Activated CD4-positive, alpha-beta T cell treated with anti-CD3 and anti-CD28 coated beads, Interleukin-2, amount 10 ng/mL, durations not matched to agents 7 days and 5 days (primary cell): ENCODE measurements around the gene RBM12. TPM values are rescaled to one million over a fixed set of nuclear protein-coding genes. Genes with fewer than 3 reads are reported as not detected.

Source experiments
- CTCF ChIA-PET: fragments of 350-600 bp; sonication (Branson Sonifier 250); formaldehyde crosslinking; loops from one replicate; lab custom pipeline; 2021; ENCODE audit warnings: antibody characterized with exemption; lab: Charles Lee
- POLR2A ChIA-PET: fragments of 350-600 bp; sonication (Branson Sonifier 250); formaldehyde crosslinking; loops from one replicate; lab custom pipeline; 2021; ENCODE audit warnings: antibody characterized with exemption; lab: Charles Lee
- DNase-seq: peaks from one replicate; pipeline ENCODE4 v3.0.0-alpha.2; 2020
- H3K27ac Mint-ChIP-seq: one replicate; pipeline ENCODE4 v1.8.0; 2021; ENCODE audit warnings: mild to moderate bottlenecking, moderate library complexity, mixed read lengths
- H3K27me3 Mint-ChIP-seq: one replicate; pipeline ENCODE4 v1.8.0; 2021; ENCODE audit warnings: mixed read lengths
- H3K36me3 Mint-ChIP-seq: one replicate; pipeline ENCODE4 v1.8.0; 2021; ENCODE audit warnings: low read depth, mixed read lengths
- H3K4me1 Mint-ChIP-seq: one replicate; pipeline ENCODE4 v1.8.0; 2021; ENCODE audit warnings: mixed read lengths
- H3K4me3 Mint-ChIP-seq: one replicate; pipeline ENCODE4 v1.8.0; 2021; ENCODE audit warnings: mild to moderate bottlenecking, moderate library complexity, mixed read lengths
- H3K9me3 Mint-ChIP-seq: one replicate; pipeline ENCODE4 v1.8.0; 2021; ENCODE audit warnings: mixed read lengths
- total RNA-seq, 2 experiments: library from RNA; stranded (reverse); gene quantifications; one replicate each; pipeline ENCODE4 v1.2.3, GENCODE V29; 2021

Gene RBM12
- total RNA-seq, 2 experiments from 2014 or later, result 121 to 127 TPM

DNA sequence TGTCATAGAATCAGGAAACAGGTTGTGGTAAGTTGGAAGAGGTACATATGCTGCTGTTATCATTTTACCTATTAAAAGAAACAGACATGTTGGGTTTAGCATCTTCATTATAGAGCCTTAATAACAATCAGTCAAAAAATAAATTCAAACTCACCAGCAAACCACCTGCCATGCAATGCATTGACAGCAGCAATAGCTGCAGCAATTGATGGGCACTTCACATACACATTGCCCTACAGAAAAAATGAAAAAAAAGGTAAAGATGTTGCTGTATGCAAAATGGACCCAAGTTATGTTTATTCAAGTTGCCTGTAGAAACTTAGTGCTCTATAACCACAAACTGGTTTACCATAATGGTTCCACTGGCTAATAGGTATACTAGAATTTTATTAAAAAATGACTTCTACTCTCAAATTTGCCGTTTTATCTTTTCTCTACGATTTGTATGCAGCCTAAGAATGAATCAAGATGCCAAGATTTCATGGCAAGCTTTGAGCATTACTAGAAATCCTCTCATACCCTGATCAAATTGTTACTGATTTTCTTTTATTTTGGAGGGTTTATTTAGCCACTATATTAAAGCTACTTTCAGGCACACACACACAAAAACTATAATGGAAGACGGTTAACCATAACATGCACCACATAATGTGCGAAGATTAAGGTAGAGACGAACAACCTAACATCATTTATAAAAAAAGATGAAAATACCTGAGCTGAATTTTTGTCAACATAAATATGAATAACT, 40.0 kb upstream of the RBM12 start:
- DNase-seq, result no peak
- H3K4me1 Mint-ChIP-seq, result peaks cover 37% of the 10 kb centered on the region
- H3K36me3 Mint-ChIP-seq, result peaks cover 64% of the 10 kb centered on the region
- no peaks in the 10 kb centered on the region for H3K9me3 Mint-ChIP-seq
- POLR2A ChIA-PET, result interaction anchor here (0.6 kb wide), 1 partner anchor 64 kb away, joined by 5 read pairs; no protein-coding TSS in a partner anchor
- H3K27ac Mint-ChIP-seq, result no peak overlapping the region
- H3K27me3 Mint-ChIP-seq, result no peaks in the 10 kb centered on the region
- H3K4me3 Mint-ChIP-seq, result no peak overlapping the region
- CTCF ChIA-PET, result interaction anchor here (0.6 to 1.7 kb wide), 5 partner anchors 14 to 33 kb away, joined by 3 to 5 read pairs (median 3); no protein-coding TSS in a partner anchor

DNA sequence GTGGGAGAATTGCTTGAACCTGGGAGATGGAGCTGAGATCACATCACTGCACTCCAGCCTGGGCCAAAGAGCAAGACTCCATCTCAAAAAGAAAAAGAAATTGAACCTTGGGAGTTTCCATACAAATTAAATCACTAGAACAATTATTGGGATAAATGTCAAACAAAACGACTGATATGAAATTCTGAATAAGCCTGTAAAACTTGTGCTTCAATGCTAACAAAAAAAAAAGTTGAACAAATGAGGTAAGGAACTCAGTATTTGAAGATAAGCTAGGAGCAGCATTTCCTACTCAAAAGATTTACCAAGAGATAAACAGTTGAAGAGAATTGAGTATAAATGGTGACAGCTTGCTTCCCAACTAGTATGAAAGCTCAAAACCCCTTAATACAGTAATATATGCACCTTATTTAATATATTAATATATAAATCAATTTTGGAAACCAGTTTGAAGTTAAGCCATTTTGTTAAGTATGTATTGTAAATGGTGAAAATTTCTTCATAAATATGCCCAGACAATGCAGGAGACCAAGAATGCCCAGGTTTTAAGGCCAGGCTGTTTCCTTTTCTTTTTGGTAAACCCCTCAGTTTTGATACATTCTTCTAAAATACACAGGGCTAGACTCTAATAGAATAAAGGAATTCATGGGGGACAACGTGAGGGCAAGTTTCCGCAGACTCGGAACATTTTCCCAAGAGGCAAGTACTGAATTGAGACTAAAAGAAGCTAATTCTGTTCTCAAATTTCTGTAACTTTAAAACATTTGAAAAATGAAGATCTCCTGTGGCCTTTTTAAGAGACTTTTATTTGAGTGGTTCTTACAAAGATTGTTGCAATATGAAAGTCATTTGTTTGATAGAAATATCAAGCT, 38.4 kb upstream of the RBM12 start:
- no peak overlapping the region for H3K4me3 Mint-ChIP-seq
- H3K27me3 Mint-ChIP-seq, result no peaks in the 10 kb centered on the region
- peaks cover 60% of the 10 kb centered on the region for H3K36me3 Mint-ChIP-seq
- ChIA-PET POLR2A (no interaction called here), CTCF (interaction anchor here (0.6 kb wide), 1 partner anchor 32 kb away, joined by 3 read pairs; no protein-coding TSS in a partner anchor)
- H3K4me1 Mint-ChIP-seq, result peaks cover 38% of the 10 kb centered on the region
- H3K9me3 Mint-ChIP-seq, result no peaks in the 10 kb centered on the region
- no peak for DNase-seq
- H3K27ac Mint-ChIP-seq, result no peak overlapping the region

- H3K36me3 Mint-ChIP-seq, result peaks cover 57% of the 10 kb centered on the region
- H3K4me1 Mint-ChIP-seq, result peaks cover 46% of the 10 kb centered on the region
- CTCF ChIA-PET, result interaction anchor here (0.6 to 1.6 kb wide), 3 partner anchors 9 to 41 kb away, joined by 3 to 4 read pairs (median 3); no protein-coding TSS in a partner anchor
These were observed 37.5 kb upstream of the RBM12 start for GRCh38 chr20:35702051-35702823.

DNA sequence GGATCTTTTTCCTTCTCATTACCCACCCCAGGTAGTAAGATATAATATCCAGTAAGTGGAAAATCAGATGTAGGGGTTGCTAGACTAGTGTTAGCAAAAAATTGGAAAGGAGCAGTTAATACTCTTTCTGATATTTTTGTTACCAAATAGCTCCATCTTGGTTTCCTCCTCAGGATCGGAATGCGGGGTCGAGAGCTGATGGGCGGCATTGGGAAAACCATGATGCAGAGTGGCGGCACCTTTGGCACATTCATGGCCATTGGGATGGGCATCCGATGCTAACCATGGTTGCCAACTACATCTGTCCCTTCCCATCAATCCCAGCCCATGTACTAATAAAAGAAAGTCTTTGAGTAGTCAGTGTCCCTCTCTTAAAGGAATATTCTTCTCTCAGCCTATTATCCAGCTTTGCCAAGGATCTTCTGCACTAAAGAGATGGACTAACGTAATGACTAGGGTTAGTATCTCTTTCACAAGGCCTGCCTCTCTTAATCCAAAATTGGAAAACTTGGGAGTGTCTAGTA, 36.0 kb upstream of the RBM12 start:
- ChIA-PET CTCF (interaction anchor here (0.6 to 1.6 kb wide), 4 partner anchors 14 to 1343 kb away, joined by 3 read pairs; no protein-coding TSS in a partner anchor), POLR2A (no interaction called here)
- Mint-ChIP-seq H3K4me3 (peak overlapping the region; percentile 83), H3K9me3 (no peaks in the 10 kb centered on the region), H3K27me3 (no peaks in the 10 kb centered on the region), H3K4me1 (peaks cover 47% of the 10 kb centered on the region), H3K36me3 (peaks cover 49% of the 10 kb centered on the region), H3K27ac (peak overlapping the region; percentile 95)
- DNase-seq, result no peak

More at GRCh38 chr20:35702051-35702823, 37.5 kb upstream of the RBM12 start:
- Mint-ChIP-seq H3K4me3 (no peak overlapping the region), H3K27me3 (no peaks in the 10 kb centered on the region), H3K9me3 (no peaks in the 10 kb centered on the region), H3K27ac (no peak overlapping the region)
- DNase-seq, result no peak
- POLR2A ChIA-PET, result interaction anchor here (0.7 kb wide), 1 partner anchor 40 kb away, joined by 8 read pairs; the partner anchor contains the start of gene RBM39

DNA sequence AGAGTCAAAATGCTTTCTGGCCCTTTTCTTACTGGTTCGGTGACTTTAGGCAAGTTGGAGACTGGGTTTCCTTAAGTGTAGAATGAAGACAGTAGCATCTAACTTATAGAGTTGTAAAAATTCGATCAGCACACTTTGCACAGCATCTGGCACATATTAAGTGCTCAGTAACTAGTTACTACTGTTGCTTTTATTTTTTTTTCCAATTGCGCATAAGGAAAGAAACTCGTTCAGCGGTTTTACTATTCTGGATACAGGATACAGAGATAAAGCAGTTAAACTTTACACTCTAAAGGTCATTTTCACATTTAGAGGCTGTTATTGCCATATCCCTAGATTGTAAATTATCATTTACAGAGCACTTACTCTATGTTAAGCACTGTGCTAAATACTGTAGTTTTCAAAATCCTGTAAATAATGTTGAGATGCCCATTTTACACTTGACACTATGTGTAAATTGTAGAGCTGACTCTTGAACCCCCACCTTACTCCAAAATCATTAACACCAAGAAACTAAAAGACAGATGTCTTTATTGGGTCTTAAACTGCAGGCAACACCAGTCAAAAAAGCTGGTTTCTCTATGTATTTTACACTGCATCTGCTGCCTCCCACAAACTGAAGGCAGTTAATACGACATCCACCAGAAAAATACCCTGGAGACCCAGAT, 35.4 kb upstream of the RBM12 start:
- Mint-ChIP-seq H3K4me1 (peaks cover 50% of the 10 kb centered on the region), H3K27me3 (no peaks in the 10 kb centered on the region), H3K9me3 (no peaks in the 10 kb centered on the region), H3K27ac (peak overlapping the region; percentile 95), H3K4me3 (peak overlapping the region; percentile 83), H3K36me3 (peaks cover 50% of the 10 kb centered on the region)
- DNase-seq, result no peak
- ChIA-PET CTCF (interaction anchor here (0.6 to 2.2 kb wide), 6 partner anchors 10 to 1344 kb away, joined by 3 to 7 read pairs (median 4); partner anchors contain the start of gene SCAND1), POLR2A (no interaction called here)

DNA sequence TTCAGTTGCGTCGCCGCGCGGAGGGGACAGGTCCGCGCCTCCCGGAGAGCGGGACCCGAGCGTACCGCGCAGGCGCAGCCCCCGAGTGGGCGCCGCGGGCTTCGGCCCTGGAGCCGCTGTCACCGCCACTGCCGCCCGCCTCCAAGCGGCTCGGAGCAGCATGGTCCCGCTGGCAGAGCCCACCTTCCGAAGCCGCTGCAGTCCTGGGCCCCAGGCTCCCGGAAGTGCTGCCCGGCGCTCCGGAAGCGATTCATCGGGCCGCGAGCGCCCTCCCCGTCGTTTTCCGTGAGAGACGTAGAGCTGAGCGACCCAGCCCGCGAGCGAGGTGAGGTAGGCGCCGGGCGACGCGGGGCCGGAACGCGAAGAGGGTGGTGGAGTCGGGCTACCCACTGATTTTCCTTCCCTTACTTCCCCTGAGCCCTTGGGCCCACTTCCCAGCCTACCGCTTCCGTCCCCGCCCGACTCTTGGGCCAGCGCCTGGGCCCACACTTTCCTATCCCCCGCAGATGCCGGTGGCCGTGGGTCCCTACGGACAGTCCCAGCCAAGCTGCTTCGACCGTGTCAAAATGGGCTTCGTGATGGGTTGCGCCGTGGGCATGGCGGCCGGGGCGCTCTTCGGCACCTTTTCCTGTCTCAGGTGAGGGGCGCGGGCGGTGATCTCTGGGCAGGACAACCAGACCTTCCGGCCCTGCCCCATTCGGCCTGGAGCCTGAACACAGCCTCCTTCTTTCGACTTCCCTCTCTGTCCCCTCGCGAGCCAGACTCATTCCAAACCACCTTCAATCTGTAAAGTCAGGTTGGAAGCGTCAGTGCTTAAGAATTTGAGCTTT, 34.6 kb upstream of the RBM12 start, which contains the start of the genes NFS1 and ROMO1:
NFS1 (minus strand) TSS at position 226 of the 830 bp plus-strand sequence; CDS start at position 162, 64 bp downstream.
ROMO1 (plus strand) TSS at position 279 of the 830 bp plus-strand sequence; CDS start at position 507, 228 bp downstream.
- Mint-ChIP-seq H3K36me3 (peaks cover 44% of the 10 kb centered on the region), H3K4me1 (peaks cover 47% of the 10 kb centered on the region), H3K9me3 (no peaks in the 10 kb centered on the region), H3K27me3 (no peaks in the 10 kb centered on the region), H3K27ac (peak within 1 kb of the TSS; percentile 95), H3K4me3 (peak within 1 kb of the TSS; percentile 83)
- DNase-seq, result peak; percentile 88
- ChIA-PET POLR2A (no interaction called here), CTCF (interaction anchor here (1.1 to 2.2 kb wide), 4 partner anchors 10 to 255 kb away, joined by 3 to 7 read pairs (median 6); partner anchors contain the start of gene SCAND1)

DNA sequence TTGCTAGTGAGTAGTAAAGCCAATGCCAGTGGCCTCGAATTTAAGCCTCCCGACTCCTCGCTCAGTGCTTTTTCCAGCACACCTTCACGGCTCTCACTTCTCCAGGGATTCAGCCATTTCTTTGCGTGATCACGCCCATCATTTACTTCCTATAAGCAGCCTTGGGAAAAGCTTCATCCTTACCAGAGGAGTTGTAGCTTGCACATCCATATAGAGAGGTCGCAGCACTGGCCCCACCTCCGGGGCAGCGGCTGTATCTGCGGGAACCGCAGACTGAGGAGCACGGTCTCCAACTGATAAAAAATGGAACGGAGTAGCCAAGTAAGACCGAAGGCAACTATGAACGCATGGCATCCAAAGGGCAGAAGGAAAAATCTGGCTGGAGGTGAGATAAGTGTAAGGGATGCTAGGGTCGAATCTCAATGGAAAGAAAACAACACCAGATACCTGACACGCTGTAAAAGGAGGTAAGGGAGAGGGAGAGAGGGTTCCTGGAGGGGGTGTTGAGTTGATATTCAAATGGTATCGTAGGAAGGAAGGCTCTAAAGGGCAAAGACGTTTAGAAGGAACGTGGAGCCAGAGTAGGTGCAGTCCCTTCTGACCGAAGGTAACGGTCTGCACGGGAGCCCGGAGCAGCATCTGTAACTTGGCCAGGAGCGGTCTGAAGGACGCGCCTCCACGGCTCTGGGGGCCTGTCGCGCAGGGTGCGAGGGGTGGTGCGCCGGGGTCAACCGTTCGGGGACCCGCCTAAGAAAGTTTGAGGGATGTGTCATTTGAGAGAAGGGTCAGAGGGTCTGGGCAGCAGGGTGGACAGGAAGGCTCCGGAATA, 33.8 kb upstream of the RBM12 start:
- H3K27me3 Mint-ChIP-seq, result no peaks in the 10 kb centered on the region
- CTCF ChIA-PET, result interaction anchor here (1.2 to 2.2 kb wide), 3 partner anchors 17 to 256 kb away, joined by 3 to 7 read pairs (median 7); partner anchors contain the start of gene SCAND1

GRCh38 chr20:35697696-35698297, 33.1 kb upstream of the RBM12 start:
- peak overlapping the region; percentile 83 for H3K4me3 Mint-ChIP-seq
- ChIA-PET POLR2A (interaction anchor here (0.6 kb wide), 1 partner anchor 77 kb away, joined by 3 read pairs; no protein-coding TSS in a partner anchor), CTCF (interaction anchor here (0.6 to 1.0 kb wide), 2 partner anchors 45 to 207 kb away, joined by 3 to 4 read pairs; partner anchors contain the start of gene RBM39)
- peak overlapping the region; percentile 85 for H3K27ac Mint-ChIP-seq
- DNase-seq, result no peak
- peaks cover 39% of the 10 kb centered on the region for H3K4me1 Mint-ChIP-seq
- peaks cover 31% of the 10 kb centered on the region for H3K36me3 Mint-ChIP-seq
- H3K27me3 Mint-ChIP-seq, result no peaks in the 10 kb centered on the region
- no peaks in the 10 kb centered on the region for H3K9me3 Mint-ChIP-seq

More for the DNA sequence above, 33.8 kb upstream of the RBM12 start:
- peak overlapping the region; percentile 83 for H3K4me3 Mint-ChIP-seq
- POLR2A ChIA-PET, result interaction anchor here (0.6 kb wide), 1 partner anchor 76 kb away, joined by 3 read pairs; no protein-coding TSS in a partner anchor
- no peak for DNase-seq
- peaks cover 36% of the 10 kb centered on the region for H3K36me3 Mint-ChIP-seq
- peak overlapping the region; percentile 85 for H3K27ac Mint-ChIP-seq
- no peaks in the 10 kb centered on the region for H3K9me3 Mint-ChIP-seq
- peaks cover 42% of the 10 kb centered on the region for H3K4me1 Mint-ChIP-seq

DNA sequence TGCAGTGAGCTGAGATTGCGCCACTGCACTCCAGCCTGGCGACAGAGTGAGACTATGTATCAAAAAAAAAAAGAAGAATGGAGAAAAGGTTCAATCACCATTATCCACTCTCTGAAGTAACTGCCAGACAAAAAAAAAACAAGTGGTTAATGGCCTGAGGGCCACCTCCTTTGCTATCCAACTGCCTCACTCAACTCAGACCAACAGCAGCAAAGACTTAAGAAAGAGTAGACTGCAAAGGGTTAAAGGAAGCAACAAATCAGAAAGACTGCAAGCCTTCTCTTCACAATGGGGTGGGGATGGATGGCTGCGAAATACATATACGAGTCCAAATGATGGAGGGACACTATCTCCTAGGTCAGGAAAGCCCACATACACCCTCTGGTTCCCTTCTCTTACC, 31.3 kb upstream of the RBM12 start:
- Mint-ChIP-seq H3K36me3 (peaks cover 21% of the 10 kb centered on the region), H3K9me3 (no peaks in the 10 kb centered on the region), H3K27me3 (no peaks in the 10 kb centered on the region), H3K4me1 (peaks cover 36% of the 10 kb centered on the region), H3K27ac (peak overlapping the region; percentile 46), H3K4me3 (peak overlapping the region; percentile 1)
- POLR2A ChIA-PET, result no interaction called here
- no peak for DNase-seq
- CTCF ChIA-PET, result interaction anchor here (0.6 kb wide), 1 partner anchor 22 kb away, joined by 3 read pairs; no protein-coding TSS in a partner anchor
